ENCODE results near the gene ARF3.
"Not testable (repeated sequence)": the region's sequence is repeated elsewhere in the genome, so short reads cannot be mapped to it uniquely, and the experiment has no call there.

ARF3 gene

DNA sequence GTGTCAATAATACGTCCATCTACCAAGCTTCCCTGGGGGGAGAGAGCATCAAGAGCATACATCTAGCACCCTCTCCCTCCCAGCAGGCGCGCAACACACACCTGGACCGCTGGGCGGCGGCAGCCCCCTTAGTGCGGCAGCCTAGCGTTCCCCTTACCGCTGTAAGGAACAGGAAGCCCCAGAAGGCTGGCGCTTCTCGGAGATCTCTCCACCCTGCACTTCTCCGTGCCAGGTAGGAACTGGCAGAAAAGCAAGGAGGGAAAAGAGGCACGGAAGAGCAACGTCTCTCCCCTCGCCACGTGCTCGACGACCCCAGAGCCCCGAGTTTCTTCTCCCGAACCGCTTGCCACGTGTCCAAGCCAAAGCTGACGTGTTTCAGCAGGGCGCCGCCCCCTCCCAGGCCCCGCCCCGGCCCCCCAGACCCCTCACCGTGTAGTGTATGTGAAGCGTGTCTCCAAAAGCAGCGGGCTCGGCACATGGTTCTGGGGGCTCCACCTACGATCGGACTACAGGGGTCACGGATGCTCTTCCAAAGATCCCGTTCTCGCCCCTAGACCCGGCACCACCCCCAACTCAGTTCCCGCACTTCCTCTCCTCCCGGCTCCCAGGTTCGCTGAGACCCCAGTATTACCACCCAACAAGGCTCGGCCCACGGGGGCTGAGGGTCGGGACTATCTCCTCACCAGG, 32.5 kb downstream of the ARF3 start:
- peak; percentile 82 for DNase-seq

DNA sequence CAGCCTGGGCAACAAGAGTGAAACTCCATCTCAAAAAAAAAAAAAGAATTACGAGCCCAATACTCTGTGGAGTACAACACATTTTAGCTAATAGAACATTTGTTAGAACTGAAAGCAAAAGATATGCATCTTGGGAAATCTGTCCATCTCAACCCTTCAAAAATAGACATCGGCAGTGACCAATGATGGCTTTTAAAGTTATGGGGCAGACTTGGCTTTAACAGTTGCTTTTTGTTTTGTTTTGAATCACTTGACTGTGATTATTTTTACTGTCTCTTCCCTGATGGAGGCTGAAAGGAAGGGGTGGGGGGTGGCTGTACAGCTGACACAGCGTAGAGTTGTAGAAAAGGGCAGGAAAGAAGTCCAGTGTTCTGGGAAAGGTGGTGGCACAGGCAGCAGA, 34.2 kb downstream of the ARF3 start:
- no peak for DNase-seq

DNA sequence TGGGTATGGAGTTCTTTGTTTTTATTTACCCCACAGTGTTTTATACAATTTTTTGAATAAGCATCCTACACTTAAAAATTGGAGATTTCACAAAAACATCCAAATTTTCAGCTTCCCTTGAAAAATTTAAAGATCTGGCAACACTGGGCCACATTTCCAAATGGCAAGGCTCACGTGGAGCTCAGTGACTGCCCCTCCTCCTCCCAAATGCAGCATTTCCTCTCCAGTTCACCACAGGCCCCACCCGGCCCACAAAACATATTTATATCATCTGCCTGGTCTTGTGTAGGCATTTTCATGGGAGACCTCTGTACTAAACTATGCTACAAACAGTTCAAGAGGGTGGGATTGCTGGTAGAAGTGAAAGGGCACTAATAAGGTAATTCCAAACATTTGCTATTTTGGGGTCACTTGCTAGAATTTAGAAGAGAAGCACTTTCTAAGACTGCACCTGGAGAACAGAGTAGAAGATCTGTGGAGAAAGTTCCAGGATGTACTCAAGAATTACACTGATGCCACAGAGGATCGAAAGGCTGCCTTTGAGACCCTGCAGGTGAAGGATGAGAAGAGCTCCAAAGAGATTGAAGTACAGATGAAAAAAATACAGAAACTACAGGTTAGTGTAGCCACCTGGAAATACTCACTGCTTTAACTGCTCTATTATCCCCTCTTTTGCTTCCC, 39.3 kb downstream of the ARF3 start:
- peak; percentile 32 for DNase-seq

DNA sequence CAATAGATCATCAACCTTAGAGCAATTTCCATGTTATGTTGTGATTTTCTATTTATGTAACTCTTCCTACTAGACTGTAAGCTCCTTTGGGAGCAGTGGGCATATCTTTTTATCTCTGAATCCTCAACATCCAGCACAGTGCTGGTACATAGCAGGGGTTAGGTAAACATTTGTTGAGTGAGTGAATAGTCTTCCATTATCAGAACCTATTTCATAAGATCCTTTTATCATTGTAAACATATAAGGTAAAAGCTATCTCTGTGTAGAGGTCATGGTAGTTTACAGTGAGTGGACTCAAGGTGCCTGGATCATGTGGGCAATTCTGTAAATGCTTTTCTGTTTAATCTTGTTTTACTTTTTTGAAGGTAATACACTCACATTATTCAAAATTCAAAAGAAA, 47.1 kb downstream of the ARF3 start:
- no peak for DNase-seq

DNA sequence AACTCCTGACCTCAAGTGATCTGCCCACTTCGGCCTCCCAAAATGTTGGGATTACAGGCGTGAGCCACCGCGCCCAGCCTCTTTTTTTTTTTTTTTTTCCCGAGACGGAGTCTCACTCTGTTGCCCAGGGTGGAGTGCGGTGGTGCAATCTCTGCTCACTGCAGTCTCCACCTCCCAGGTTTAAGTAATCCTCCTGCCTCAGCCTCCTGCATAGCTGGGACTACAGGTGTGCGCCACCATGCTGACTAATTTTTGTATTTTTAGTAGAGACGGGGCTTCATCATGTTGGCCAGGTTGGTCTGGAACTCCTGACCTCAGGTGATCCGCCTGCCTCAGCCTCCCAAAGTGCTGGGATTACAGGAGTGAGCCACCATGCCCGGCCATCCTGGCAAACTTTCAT, 47.6 kb downstream of the ARF3 start:
- DNase-seq: not testable (repeated sequence)

DNA sequence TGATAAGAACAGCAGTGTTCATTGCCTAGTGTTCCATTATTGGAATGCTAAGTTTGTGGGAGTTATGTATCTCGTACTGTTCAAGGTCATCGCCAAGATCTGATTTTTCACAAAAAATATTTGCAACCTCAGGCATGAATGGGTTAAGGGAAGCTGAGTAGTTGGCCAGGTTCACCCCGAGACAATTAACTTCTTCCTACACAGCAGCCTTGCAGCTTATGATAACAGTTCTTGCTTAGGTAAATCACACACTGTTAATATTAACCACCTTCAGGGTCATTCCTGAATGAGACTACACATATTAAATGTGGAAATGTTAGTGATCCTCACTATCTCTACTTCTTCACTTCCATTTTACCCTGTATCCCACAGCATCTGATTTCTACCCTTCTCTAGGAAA, 50.0 kb downstream of the ARF3 start:
- DNase-seq: no peak

DNA sequence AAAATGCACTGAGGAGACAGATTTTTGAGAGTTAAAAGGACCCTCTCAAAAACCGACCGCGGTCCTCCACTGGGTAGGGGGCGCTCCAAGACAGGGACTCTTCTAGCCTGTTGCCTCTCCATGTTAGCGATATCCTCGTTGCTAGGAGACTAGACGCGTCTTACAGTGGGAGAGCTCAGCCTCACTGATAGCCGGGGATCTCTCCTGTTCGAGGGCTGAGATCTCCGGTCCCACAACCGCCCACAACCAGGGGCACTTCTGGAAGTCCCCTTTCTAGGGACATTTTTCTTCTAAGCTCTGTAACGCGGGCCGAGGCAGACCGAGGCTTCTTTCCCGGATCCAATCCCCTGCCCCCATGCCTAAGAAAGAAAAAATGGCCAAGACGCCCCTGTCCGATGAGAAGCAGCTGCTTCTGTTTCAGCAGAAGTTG, 53.3 kb downstream of the ARF3 start:
- peak; percentile 90 for DNase-seq

DNA sequence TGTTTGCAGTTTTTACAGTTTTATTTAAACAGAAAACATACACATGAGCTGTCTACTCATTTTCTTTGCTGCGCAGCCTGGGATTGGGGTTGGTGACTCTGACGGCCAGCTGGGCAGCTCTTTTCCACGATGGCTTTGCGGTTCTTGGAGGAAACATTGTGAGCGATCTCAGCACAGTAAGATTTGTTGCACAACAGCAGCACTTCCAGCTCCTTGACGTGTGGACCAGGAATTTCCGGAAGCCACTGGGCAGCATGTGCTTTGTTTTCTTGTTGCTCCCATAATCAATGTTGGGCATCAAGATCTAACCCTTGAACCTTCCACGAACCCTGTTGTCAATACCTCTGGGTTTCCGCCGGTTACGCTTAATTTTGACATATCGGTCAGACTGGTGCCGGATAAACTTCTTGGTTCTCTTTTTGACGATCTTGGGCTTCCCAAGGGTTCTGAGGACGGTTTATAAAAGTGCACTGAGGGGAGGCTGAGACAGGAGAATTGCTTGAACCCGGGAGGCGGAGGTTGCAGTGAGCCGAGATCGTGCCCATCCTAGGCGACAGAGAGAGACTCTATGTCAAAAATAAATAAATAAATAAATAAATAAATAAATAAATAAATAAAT, 53.8 kb downstream of the ARF3 start:
- DNase-seq: no peak

DNA sequence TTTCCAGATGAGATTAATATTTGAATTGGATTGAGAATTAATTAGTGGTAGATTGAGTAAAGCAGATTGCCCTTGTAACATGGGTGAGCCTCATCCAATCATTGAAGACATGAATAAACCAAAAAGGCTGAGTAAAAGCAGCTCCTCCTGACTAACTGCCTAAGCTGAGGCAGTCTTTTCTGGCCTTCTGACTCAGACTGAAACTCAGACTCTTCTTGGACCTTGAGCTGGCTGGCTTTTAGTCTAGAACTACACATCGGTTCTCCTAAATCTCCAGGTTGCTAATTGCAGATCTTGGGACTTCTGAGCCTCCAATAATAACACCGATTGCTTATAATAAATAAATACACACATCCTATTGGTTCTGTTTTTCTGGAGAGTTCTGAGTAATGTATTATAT, 56.0 kb downstream of the ARF3 start:
- no peak for DNase-seq

DNA sequence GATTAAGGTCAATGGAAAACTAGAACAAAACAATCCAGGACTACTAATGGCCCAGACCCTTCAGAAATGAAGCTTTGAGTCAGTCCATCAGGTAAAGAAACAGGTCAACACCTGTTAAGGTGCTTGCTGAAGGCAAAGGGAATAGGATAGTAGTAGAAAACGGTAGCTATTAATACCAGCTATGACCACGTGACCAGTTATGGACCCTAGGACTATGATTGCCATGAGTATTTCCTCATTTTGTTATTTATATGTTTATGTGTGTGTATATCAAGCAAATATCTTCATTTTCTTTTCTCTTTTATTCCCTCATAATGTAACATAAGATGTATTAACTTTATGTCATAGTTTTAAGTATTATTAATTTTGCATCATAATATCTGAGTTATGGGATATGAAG, 57.6 kb downstream of the ARF3 start:
- DNase-seq: no peak

DNA sequence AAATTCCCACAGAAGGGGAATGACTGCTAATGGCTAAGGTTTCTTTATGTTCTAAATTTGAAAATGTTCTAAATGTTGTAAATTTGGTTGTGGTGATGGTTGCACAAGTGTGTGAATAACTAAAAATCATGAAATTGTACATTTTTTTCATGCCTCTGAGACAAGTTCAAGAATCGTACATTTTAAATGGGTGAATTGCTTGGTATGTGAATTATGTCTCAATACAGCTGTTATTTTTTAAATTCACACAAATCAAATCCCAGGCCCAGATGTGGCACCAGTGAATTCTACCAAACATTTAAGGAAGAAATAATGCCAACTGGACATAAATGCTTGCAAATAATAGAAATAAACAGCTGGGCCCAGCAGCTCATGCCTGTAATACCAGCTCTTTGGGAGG, 63.0 kb downstream of the ARF3 start:
- DNase-seq: no peak

DNA sequence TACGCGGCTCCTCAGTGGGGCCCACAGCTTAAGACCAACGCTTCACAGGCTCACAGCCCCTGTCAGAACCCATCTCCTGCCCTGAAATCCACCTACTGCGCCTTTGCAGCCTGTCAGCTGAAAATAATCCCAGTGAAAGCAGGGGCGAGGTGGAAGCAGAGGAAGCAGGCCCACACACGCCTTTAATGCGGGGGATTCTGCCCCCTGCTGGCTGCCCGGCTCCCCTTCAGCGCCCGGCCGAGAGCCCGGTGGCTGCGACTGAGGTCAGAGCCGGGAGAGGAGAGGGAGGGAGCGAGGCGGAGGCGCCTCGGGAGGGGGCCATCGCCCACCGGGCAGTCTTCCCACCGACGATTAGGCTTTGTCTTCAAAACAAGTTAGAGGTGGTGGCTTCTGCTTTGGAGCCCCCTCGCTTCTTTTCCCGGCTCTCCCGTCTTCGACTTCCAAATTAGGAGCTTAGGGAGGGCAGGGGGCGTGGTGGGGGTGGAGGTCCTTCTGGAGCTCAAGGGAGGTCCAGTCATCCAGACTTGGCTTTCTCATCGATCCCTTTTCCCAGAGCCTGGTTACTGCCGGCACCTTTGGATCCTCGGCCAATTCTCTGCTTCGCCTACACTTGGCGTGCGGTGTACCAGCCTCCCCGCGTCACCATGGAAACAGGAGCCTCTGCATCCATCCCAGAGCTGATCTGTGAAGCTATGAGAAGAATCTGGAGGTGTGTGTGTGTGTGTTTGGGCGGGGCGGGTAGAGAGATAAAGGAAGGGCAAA, 66.4 kb downstream of the ARF3 start:
- DNase-seq: peak; percentile 89

DNA sequence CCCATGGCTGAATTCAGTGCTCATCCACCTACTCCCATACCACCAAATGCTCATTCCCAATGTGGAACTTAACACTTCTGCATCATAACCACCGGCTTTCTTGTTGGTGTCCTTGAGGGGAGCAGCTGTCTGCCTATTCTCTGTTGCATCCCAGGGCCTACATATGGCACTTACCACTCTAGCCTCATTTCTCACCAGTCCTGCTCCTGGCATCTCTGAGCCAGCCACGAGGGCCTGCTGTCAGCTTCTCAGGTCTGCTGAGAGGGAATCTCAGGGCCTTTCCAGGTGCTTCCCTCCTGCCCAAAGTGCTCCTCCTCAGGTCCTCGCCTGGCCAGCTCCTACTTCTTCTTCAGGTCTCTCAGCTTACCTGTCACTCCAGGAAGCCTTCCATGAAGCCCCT, 67.6 kb downstream of the ARF3 start:
- DNase-seq: no peak
